GM19240 (cell line): ENCODE data around the gene SIN3B.
A peak's percentile ranks its signal among the peaks of the same experiment; 100 is the strongest.

Experiments used
- DNase-seq: peaks from one replicate; pipeline ENCODE4 v3.0.0; 2011; ENCODE audit warnings: low spot score; ENCODE audit not compliant: insufficient read length

SIN3B gene

DNA sequence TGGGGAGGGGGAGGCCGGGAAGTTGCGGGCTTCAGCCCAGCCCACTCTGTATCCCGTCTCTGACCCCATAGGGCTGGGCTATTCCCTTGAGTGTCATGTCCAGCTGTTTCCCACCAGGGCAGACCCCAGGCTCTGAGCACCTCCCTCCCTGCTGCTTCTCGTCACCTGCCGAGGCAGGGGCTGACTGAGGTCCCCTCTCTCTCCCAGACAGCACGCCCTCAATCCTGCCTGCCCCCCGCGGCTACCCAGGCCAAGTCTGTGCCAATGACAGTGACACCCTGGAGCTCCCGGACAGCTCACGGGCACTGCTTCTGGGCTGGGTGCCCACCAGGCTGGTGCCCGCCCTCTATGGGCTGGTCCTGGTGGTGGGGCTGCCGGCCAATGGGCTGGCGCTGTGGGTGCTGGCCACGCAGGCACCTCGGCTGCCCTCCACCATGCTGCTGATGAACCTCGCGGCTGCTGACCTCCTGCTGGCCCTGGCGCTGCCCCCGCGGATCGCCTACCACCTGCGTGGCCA lies 60.2 kb downstream of the SIN3B start:
- no peak for DNase-seq

DNA sequence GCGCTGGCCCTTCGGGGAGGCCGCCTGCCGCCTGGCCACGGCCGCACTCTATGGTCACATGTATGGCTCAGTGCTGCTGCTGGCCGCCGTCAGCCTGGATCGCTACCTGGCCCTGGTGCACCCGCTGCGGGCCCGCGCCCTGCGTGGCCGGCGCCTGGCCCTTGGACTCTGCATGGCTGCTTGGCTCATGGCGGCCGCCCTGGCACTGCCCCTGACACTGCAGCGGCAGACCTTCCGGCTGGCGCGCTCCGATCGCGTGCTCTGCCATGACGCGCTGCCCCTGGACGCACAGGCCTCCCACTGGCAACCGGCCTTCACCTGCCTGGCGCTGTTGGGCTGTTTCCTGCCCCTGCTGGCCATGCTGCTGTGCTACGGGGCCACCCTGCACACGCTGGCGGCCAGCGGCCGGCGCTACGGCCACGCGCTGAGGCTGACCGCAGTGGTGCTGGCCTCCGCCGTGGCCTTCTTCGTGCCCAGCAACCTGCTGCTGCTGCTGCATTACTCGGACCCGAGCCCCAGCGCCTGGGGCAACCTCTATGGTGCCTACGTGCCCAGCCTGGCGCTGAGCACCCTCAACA lies 60.8 kb downstream of the SIN3B start:
- no peak for DNase-seq

DNA sequence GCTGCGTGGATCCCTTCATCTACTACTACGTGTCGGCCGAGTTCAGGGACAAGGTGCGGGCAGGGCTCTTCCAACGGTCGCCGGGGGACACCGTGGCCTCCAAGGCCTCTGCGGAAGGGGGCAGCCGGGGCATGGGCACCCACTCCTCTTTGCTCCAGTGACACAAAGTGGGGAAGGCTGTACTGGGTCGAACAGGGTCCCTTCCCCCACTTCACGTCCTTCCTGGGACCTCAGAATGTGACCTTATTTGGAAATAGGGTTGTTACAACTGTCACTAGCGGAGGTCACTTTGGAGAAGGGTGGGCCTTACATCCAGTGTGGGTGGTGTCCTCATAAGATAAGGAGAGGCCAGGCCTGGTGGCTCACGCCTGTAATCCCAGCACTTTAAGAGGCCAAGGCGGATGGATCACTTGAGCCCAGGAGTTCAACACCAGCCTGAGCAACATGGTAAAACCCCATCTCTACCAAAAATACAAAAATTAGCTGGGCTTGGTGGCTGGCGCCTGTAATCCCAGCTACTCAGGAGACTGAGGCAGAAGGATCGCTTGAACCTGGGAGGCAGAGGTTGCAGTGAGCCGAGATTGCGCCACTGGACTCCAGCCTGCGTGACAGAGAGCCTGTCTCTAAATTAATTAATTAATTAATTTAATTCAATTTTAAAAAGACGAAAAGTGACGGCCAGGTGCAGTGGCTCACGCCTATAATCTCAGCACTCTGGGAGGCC lies 61.4 kb downstream of the SIN3B start:
- no peak for DNase-seq

DNA sequence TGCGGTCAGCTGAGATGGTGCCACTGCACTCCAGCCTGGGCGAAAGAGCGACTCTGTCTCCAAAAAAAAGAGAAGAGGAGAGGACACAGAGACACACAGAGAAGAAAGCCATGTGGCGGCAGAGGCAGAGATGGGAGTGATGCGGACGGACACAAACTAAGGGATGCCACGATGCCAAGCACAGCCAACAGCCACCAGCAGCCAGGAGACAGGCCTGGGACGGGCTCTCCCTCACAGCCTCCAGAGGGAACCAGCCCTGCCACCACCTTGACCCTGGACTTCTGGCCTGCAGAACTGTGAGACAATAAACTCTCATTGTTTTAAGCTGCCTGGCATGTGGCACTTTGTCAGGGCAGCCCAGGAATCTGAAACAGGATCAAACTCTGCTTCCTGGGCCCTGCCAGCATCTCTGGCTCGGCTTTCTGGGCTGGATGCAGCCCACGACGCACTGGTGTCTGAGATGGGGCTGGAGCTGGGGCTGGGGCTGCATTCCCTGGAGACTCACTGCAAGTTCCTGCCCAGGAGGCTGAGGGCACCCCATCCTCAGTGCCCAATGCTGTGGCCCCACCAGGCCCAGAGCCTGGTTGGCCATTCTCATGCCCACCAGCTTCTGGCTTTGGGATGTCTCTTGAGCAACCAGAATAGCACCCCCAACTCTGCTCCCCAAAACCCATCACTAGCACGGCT lies 62.6 kb downstream of the SIN3B start:
- no peak for DNase-seq

DNA sequence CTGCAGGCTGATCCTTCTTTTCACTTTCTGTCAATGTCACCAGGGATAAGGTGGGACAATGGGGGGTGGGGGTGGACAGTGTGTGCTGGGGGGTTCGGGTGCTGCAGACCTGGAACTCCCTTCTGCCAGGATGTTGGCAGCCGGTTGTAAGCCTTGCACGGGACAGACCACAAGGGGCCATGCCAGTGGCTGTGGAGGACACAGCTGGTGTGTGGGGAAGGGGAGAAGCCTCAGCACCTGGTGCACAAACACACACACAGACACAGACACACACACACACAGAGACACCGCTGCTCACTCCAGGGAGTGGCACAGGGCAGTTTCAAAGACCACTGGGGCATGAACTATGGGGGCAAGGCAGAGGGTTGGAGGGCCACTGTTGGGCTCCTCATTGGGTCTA lies 63.2 kb downstream of the SIN3B start:
- no peak for DNase-seq

DNA sequence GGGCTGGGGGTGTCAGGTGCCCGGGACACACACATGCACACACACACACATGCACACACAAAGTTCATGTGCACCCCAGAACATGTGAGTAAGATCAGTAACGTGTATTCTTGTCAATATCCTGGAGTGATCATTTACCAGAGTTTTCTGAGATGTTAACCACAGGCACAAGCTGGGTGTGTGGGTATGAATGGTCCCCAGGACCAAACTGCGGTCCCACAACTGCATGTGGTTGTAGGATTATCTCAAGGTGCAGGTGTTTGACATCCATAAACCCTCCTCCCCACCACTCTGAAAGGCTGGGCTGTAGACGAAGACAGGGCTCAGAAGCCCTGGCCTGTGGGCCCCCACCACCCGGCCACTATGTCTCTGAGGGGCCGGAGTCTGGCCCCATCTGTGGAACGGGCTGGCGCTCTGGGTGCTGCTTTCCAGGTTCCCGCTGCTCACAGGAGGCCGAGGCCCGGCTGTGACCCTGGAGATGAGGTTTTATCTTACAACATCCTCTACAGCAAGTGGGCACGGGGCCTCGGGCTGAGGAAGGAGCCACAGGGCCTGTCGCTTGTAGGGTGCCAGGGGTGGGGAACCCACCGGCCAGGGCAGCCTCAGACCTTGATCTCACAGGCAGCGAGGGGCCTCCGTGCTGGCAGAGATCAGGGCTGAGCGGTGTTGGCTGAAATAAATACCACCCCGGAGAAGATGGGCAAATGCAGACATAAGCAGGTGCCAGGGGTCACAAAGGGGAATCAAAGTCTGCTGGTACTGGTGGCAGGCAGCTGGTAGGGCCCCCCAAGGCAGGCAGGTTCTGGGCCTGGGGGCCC lies 63.9 kb downstream of the SIN3B start:
- no peak for DNase-seq

DNA sequence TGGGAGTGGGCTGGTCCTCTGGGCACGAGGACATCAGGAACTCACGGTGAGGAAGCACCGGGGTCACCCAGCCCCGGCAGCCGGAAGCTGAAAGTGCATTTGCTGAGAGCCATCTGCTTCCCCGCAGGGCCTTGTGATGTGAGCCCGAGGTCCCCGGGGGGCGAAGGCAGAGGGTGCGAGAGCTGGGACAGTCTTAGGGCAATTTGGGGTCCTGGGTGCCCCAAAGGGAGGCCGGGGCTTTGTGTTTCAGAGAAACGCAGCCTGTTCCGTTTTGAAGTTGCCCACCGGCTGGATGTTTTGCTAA lies 64.4 kb downstream of the SIN3B start:
- no peak for DNase-seq

DNA sequence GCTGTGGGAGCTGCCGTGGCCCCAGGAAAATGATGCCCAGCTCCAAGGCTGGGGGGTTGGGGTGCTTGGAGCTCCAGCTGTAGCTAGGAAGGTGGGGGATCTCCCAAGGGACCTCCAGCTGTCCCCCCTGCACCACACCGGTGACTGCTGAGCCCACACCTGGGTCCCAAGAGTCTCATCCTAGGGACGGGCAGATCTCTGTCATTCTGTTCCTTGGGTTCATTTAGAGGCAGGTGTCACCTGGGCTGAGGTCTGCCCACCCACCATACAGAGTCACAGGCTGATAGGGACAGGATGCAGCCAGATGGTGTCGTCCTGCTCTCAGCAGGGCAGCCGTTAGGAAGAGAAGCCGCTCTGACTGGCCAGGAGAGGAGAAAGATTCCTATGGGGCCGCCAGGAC lies 64.9 kb downstream of the SIN3B start:
- DNase-seq, result no peak

DNA sequence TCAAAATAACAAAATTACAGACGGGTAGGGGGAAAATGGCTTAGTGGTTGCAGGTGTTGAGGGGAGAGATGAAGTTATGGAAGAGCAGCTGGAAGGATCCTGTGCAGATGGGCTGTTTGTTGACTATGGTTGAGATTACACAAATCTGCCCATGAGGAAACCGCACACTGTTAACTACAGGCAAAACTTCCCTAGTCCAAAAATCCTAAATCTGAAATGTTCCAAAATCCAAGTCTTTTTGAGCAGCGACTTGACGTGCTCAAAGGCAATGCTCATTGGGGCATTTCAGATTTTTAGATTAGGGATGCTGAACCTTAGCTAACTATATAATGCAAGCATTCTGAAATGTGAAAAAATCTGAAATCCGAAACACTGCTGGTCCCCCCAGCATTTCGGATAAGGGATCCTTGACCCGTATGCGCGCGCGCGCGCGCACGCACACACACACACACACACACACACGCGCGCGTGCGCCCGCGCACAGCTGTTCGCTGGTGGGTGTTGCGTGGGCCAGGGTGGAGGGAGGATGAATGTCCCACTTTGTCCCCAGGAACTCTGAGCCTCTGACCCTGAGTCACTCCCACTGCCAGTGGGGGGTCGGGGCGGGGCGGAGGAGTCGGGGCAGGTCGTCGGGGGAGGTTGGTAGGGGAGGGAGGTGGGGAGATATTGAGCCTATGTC lies 66.4 kb downstream of the SIN3B start:
- no peak for DNase-seq

DNA sequence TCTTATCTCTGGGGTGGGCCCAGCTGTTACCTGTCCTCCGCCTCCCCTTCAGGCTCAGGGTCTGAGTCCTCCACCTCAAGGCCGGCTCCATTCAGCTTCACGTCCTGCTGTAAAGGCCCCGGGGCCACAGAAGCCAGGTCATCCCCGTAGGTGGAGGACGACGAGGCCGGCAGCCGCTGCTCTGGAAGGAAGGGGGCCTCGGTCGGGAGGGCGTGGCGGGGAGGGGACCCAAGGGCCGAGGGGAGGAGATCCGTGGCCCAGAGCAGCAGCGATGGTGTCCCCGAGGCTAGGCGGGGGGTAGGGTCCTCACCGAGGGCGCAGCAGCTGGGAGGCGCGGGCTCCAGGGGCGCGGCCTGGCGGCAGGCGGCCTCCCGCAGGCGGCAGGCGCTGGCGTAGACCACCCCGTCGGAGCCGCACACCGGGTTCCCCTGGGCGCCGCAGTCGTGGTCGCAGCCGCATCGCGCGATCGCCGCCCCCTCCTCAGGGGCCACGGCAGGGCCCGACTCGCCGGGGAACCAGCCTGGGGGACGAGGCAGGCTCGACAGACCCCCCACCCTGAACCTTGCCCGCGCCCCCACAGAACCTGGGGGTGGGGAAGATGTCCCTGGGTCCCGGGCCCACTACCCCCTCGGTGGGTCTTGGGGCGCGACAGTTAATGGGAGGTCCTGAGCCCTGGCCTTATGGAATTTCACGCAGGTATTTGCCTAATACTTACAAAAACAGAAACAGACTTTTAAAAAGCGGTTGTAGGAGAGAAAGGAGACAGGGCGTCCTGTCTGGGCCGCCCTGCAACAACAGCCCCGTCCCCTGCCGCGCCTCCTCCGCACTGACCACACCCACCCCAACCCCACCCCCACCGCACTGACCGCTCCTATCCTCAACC lies 67.2 kb downstream of the SIN3B start:
- peak; percentile 81 for DNase-seq

DNA sequence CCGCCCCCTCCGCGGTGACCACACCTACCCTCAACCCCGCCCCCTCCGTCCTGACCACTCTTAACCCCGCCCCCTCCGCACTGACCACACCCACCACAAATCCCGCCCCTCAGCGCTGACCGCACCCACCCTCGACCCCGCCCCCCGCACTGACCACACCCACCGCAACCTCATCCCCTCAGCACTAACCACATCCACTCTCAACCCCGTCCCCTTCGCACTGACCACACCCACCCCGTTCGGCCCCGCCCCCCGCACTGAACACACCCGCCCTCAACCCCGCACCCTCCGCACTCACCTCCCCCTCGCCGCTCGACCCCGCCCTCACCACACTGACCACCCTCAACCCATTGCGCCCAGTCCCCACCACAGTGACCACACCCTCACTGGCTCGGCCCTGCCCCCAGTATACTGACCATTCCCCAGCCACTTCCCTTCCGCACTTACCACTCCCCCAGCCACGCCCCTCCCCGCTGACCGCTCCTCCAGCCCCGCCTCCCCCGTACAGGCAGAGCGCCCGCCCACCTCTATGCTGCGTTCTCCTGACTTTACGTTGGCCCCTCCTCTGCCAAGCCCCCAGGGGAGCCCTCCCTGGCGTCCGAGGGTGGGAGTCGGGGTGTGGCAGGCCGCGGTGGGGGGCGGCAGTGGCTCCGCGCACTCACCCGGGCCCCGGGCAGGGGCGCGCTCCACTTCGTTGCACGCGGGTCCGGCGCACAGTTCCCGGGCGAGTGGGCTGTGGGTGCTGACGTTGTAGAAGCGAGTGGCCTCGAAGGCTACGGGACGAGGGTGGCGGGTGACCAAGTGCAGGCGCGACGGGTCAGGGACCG lies 68.0 kb downstream of the SIN3B start:
- peak; percentile 91 for DNase-seq

DNA sequence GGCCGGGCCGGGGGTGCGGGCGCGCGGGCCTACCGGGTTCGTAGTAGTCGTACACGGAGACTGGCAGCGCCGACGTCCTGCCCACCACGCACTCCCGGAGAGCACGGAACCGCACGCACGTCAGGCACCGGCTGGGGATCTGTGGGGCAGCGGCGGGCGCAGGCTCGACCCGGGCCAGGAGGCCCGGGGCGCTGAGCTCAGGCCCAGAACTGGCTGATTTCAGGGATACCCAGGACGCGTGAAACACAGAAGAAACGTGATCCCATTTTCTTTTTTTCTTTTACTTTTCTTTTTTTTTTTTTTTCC lies 68.6 kb downstream of the SIN3B start:
- no peak for DNase-seq

DNA sequence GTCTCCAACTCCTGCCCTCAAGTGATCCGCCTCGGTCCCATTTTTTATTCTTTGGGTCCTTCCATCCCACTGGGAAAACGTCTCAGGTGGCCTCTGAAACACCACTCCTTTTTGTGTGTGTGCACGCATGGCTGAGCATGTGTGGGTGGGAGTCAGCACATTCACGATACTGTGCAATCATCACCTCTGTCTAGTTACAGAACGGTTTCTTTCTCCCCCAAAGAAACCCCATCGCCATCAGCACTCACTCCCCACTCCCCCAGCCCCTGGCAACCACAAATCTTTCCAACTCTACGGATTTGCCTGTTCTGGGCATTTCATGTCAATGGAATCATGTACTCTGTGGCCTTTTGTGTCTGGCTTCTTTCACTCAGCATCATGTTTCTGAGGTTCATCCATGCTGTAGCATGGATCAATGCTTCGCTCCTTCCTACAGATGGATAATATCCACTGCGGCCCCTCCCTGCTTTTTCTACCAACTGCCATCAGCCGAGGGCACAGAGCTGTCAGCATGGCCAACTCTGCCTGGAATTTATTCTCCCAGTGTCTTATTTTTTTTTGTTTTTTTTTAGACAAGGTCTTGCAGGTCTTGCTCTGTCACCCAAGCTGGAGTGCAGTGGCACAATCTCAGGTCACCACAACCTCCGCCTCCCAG lies 69.3 kb downstream of the SIN3B start:
- no peak for DNase-seq

DNA sequence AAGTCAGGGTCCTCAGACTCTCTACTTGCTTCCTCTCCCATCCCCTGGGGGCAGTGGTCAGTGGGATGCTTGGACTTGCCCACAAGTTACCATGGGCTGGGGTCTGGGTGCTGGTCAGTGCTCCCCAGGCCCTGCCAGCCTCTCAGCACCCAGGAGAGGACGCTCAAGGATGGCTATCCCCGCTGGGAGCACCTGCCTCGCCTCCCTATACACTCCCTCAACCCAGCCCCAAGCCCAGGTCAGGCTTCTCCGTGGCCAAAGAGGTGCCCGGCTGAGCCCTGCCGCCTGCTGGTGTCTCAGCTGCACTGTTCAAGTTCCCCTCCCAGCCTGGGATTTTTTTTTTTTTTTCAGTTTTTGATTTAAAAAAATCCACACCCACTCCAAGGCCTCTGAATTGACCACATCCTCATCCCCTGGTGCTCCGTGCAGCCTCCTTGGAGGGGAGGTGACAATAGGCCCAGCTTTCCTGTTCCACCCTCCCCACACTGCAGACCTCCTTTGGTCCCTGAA lies 70.4 kb downstream of the SIN3B start:
- DNase-seq, result no peak

DNA sequence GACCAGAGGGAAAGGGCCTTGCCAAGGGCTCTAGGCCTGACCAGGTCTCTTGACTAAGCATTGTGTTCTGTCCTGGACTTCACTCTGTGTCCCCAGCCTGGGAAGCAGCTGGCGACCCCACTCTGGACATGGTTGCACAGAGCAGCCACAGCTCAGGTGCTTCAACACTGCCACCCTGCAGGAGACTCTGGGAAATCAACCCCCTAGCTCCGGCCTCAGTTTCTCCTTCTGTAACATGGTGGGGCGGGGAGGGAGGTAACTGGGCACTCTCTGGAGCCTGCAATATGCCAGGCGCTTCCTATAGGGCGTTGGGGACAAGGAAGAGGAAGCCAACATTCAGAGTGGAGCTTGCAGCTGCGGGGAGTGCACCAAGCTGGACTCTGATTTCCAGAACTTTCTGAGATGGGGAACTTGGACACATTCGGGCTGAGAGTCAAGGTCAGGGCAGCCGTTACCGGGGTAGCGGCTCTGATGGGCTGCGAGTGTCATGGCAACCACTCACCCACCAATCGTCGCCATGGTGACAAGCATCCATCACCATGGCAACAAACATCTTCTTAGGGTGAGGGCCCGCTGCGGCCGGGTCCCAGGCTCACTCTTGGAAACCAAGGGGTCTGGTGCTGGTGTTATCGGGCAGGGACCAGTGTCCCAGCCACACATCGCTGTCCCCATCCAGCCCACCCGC lies 72.4 kb downstream of the SIN3B start:
- DNase-seq, result no peak

DNA sequence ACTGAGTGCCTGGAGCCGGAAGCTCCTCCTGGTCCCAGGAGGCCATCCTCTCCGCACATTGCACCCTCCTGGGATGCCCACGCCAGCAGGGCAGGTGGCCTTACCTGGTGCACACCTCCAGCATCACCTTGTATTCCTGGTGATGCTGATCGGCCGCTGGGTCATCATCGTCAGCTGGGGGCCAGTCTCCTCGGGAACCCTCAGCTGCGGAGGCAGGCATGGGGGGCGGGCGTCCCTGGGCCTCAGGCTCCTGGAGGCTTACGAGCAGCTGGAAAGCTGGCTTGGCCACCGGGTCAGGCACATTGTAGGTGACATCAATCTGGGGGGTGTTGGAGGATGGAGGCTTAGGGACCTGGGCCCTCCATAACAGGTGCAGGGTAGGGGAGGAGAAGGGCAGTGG lies 73.3 kb downstream of the SIN3B start:
- DNase-seq, result no peak

DNA sequence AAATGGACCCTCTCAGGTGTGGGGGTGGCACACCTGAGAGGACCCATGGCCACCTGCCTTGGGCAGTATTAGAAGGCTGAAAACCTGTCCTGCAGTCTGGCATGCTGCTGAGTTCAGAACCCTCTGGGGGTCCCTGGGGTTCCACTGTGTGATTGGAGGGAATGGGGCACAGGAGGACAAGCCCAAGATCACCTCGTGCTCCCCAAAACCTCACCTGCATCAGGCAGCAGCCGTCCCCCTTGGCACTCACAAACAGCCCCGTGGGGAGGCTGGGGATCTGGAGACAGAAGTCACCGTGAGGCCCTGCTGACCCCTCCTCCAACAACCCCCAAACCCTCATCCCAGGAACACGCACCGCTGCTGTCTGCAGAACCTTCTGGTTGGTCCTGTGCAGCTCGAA lies 74.1 kb downstream of the SIN3B start:
- no peak for DNase-seq

DNA sequence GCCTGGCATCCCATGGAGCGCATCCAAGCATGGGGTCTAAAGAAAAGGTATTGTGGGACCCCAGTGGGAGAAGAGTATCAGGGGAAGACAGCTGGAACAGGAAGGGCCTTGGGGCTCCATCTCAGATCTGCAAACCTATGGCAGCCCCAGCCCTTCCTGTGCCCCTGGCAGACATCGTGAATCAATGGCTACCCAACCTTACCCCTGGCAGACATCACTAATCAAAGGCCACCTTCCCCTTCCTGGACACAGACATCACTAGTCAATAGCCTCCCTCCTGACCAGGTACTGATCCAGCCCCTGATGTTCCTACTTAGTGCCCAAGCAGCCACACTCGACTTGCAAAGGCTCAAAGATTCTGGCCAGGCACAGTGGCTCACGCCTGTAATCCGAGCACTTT lies 75.4 kb downstream of the SIN3B start:
- no peak for DNase-seq
